Neural progenitor cell (in vitro differentiated cells): ENCODE measurements around the gene DKK2.

Experiments
- EZH2 ChIP-seq: fragments of 200-600 bp; sonication (generic); IDR thresholded peaks from 2 replicates; pipeline ENCODE4 v1.6.1; 2017; ENCODE audit warnings: antibody characterized with exemption, mild to moderate bottlenecking, moderate library complexity
- EZH2phosphoT487 ChIP-seq: fragments of 200-600 bp; sonication (generic); IDR thresholded peaks from 2 replicates; pipeline ENCODE4 v1.6.1; 2017; ENCODE audit warnings: antibody characterized with exemption
- TF ChIP-seq, protein P1 (sequence below): fragments of 200-600 bp; sonication (generic); IDR thresholded peaks from 2 replicates; pipeline ENCODE4 v1.5.1; 2017; ENCODE audit warnings: antibody characterized with exemption, mild to moderate bottlenecking

DNA sequence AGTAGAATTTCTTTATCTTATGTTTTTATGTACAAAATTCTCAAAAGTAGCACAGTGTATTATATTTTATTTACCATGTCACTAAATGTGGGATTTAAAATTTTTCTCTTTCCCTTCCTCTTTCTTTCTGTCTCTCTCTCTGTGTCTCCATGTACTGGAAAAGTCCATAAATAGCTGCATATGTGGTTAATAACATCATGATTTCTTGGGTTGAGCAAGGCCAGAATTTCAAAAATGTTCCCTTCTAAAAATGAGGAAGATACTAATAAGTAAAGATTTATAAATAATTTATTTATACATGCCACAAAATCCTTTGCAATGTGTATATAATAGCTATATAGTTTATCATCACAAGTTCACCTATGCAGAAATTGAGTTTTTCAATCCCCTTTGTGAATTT is 29.1 kb upstream of the DKK2 start:
- TF ChIP-seq, protein P1, sequence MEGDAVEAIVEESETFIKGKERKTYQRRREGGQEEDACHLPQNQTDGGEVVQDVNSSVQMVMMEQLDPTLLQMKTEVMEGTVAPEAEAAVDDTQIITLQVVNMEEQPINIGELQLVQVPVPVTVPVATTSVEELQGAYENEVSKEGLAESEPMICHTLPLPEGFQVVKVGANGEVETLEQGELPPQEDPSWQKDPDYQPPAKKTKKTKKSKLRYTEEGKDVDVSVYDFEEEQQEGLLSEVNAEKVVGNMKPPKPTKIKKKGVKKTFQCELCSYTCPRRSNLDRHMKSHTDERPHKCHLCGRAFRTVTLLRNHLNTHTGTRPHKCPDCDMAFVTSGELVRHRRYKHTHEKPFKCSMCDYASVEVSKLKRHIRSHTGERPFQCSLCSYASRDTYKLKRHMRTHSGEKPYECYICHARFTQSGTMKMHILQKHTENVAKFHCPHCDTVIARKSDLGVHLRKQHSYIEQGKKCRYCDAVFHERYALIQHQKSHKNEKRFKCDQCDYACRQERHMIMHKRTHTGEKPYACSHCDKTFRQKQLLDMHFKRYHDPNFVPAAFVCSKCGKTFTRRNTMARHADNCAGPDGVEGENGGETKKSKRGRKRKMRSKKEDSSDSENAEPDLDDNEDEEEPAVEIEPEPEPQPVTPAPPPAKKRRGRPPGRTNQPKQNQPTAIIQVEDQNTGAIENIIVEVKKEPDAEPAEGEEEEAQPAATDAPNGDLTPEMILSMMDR, result no peak
- TF ChIP-seq EZH2, result no peak
- TF ChIP-seq EZH2phosphoT487, result no peak
